Measurements from ENCODE around the gene DDOST. TPM values are rescaled to one million over a fixed set of nuclear protein-coding genes. Genes with fewer than 3 reads are reported as not detected.

Gene DDOST
- total RNA-seq, 2 experiments from 2014 or later, result 96.1 to 101 TPM

DNA sequence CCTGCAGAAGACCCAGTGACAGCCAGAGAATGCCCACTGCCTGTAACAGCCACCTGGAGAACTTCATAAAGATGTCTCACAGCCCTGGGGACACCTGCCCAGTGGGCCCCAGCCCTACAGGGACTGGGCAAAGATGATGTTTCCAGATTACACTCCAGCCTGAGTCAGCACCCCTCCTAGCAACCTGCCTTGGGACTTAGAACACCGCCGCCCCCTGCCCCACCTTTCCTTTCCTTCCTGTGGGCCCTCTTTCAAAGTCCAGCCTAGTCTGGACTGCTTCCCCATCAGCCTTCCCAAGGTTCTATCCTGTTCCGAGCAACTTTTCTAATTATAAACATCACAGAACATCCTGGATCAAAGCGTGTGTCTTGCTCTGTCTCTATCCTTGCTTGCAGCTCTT is 42.6 kb downstream of the DDOST start:
- Mint-ChIP-seq H3K4me1 (ENCODE audit: low read depth) (no peaks in the 10 kb centered on the region), H3K27me3 (peaks cover 15% of the 10 kb centered on the region), H3K4me3 (no peak overlapping the region), H3K9me3 (no peaks in the 10 kb centered on the region), H3K36me3 (ENCODE audit: low read depth) (no peaks in the 10 kb centered on the region), H3K27ac (no peak overlapping the region)
- CTCF ChIA-PET, result no interaction called here
- no peaks in the 10 kb centered on the region for H3K27me3 ChIP-seq (ENCODE audit: control insufficient read depth in 1 of 2, insufficient read depth in 2 of 2, low read length in 2 of 2)
- intact Hi-C loops (cut with DNase I, micrococcal nuclease), result no loop called here
- no peaks in the 10 kb centered on the region for H3K4me1 ChIP-seq (ENCODE audit: insufficient read depth, low read length)
- POLR2A ChIA-PET, result no interaction called here
- no peaks in the 10 kb centered on the region for H3K36me3 ChIP-seq (ENCODE audit: insufficient read depth, low read length)
- no peaks in the 10 kb centered on the region for H3K9me3 ChIP-seq (ENCODE audit: control insufficient read depth in 1 of 2, insufficient read depth in 1 of 2, low read length in 2 of 2)
- H3K27ac ChIP-seq (ENCODE audit: low read depth in 1 of 2, low read length in 2 of 2), result no peak overlapping the region
- no peak for DNase-seq
- no peak for ATAC-seq (ENCODE audit: poor library complexity)
- TF ChIP-seq, protein P1, sequence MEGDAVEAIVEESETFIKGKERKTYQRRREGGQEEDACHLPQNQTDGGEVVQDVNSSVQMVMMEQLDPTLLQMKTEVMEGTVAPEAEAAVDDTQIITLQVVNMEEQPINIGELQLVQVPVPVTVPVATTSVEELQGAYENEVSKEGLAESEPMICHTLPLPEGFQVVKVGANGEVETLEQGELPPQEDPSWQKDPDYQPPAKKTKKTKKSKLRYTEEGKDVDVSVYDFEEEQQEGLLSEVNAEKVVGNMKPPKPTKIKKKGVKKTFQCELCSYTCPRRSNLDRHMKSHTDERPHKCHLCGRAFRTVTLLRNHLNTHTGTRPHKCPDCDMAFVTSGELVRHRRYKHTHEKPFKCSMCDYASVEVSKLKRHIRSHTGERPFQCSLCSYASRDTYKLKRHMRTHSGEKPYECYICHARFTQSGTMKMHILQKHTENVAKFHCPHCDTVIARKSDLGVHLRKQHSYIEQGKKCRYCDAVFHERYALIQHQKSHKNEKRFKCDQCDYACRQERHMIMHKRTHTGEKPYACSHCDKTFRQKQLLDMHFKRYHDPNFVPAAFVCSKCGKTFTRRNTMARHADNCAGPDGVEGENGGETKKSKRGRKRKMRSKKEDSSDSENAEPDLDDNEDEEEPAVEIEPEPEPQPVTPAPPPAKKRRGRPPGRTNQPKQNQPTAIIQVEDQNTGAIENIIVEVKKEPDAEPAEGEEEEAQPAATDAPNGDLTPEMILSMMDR (IDR thresholded peaks at IDR 0.05), result no peak
- H3K4me3 ChIP-seq (ENCODE audit: low read length), result no peak overlapping the region

DNA sequence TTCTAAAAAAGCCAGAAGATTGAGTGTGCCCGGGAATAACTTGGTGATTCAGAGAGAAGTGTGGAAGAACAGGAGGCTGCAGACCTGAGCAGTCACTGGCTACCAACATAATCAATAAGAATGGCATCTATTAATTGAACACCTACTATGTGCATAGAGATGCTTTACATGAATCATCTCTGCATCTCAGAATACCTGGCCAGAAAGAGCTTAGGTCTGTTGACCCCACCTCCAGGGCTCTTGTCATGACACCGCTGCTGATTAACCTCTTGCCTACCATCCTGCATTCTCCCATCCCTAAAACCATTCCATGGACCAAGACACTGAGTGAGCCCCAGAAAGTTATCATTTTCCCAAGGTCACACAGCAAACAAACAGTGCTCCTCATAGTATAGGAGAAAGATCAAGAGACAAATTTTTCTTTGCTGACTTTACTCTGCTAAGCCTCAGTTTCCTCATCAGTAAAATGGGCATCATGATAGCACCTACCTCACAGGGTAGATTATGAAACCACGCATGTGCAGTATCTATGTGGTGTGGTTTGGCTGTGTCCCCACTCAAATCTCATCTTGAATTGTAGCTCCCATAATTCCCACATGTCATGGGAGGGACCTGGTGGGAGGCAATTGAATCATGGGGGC is 44.2 kb downstream of the DDOST start:
- DNase-seq, result no peak
- no peak overlapping the region for H3K27ac Mint-ChIP-seq

DNA sequence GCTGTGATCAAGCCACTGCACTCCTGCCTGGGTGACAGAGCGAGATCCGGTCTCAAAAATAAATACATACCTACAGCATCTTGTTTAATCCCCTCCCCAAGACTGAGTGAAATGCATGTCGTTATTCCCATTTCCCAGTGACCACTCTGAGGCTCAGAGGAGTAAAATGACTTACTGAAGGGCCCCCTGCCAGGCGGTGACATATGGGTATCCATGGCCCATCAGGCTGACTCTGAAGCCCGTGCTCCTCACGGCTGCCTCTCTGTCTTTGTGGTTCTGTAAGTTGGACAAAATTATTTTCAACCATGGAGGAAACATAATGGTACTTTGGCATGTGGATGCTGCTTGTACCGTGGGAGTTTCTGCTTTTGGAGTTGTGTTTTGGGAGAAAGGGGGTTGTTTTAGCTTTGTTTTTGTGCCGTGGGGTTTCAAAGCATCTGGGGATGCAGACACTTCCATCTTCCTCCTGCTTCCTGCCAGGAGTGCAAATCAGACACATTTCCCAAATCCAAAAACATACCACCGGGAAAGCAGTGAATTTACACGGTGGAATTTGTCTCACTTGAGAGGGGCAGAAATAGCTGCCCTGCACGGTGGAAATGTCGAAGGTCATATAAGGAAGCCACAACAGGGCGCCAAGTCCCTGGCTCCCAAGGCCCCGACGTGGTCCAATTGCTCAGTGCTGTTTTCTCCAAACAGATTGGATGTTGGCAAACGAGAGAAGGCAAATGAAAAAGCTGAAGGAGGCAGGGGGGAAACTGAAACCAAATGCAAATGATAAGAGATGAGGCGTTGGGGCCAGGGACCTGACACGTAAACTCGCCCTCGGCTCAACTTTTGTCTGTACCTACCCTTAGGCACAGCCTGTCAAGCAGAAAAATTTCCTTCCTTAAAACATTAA is 45.0 kb downstream of the DDOST start:
- intact Hi-C loops (cut with DNase I, micrococcal nuclease), result no loop called here
- TF ChIP-seq, protein P1 (IDR thresholded peaks at IDR 0.05), result no peak
- no peak overlapping the region for H3K27ac Mint-ChIP-seq
- H3K4me3 ChIP-seq (ENCODE audit: low read length), result no peak overlapping the region
- H3K9me3 Mint-ChIP-seq, result no peaks in the 10 kb centered on the region
- no peak overlapping the region for H3K4me3 Mint-ChIP-seq
- no peak for DNase-seq
- H3K36me3 ChIP-seq (ENCODE audit: insufficient read depth, low read length), result no peaks in the 10 kb centered on the region
- H3K36me3 Mint-ChIP-seq (ENCODE audit: low read depth), result no peaks in the 10 kb centered on the region
- ChIA-PET POLR2A (no interaction called here), CTCF (interaction anchor here (1.8 kb wide), 1 partner anchor 17 kb away, joined by 3 read pairs; no protein-coding TSS in a partner anchor)
- no peaks in the 10 kb centered on the region for H3K9me3 ChIP-seq (ENCODE audit: control insufficient read depth in 1 of 2, insufficient read depth in 1 of 2, low read length in 2 of 2)
- H3K27me3 ChIP-seq (ENCODE audit: control insufficient read depth in 1 of 2, insufficient read depth in 2 of 2, low read length in 2 of 2), result no peaks in the 10 kb centered on the region
- no peak for ATAC-seq (ENCODE audit: poor library complexity)
- H3K4me1 ChIP-seq (ENCODE audit: insufficient read depth, low read length), result no peaks in the 10 kb centered on the region
- no peaks in the 10 kb centered on the region for H3K4me1 Mint-ChIP-seq (ENCODE audit: low read depth)
- peaks cover 10% of the 10 kb centered on the region for H3K27me3 Mint-ChIP-seq
- no peak overlapping the region for H3K27ac ChIP-seq (ENCODE audit: low read depth in 1 of 2, low read length in 2 of 2)

More for the DNA sequence above, 44.2 kb downstream of the DDOST start:
- Mint-ChIP-seq H3K9me3 (no peaks in the 10 kb centered on the region), H3K4me3 (no peak overlapping the region), H3K36me3 (ENCODE audit: low read depth) (no peaks in the 10 kb centered on the region), H3K4me1 (ENCODE audit: low read depth) (no peaks in the 10 kb centered on the region), H3K27me3 (peaks cover 10% of the 10 kb centered on the region)
- intact Hi-C loops (cut with DNase I, micrococcal nuclease), result no loop called here
- no peak for ATAC-seq (ENCODE audit: poor library complexity)
- ChIA-PET POLR2A (no interaction called here), CTCF (interaction anchor here (1.8 kb wide), 1 partner anchor 16 kb away, joined by 3 read pairs; no protein-coding TSS in a partner anchor)
- no peaks in the 10 kb centered on the region for H3K4me1 ChIP-seq (ENCODE audit: insufficient read depth, low read length)
- H3K27me3 ChIP-seq (ENCODE audit: control insufficient read depth in 1 of 2, insufficient read depth in 2 of 2, low read length in 2 of 2), result no peaks in the 10 kb centered on the region
- no peak overlapping the region for H3K4me3 ChIP-seq (ENCODE audit: low read length)
- no peak overlapping the region for H3K27ac ChIP-seq (ENCODE audit: low read depth in 1 of 2, low read length in 2 of 2)
- no peaks in the 10 kb centered on the region for H3K9me3 ChIP-seq (ENCODE audit: control insufficient read depth in 1 of 2, insufficient read depth in 1 of 2, low read length in 2 of 2)
- TF ChIP-seq, protein P1 (IDR thresholded peaks at IDR 0.05), result no peak
- no peaks in the 10 kb centered on the region for H3K36me3 ChIP-seq (ENCODE audit: insufficient read depth, low read length)

Measured in CD4-positive, alpha-beta T cell (primary cell).